Activated T-helper 2 cell treated with anti-CD3 and anti-CD28 coated beads, Interferon-gamma antibody, Interleukin-2, Interleukin-4, amounts not matched to agents 10 μg/mL and 5 μg/mL and 100 μg/mL, durations not matched to agents 14 hours and 24 hours and 36 hours (primary cell): ENCODE measurements around the gene TMEM141. TPM values are rescaled to one million over a fixed set of nuclear protein-coding genes. Genes with fewer than 3 reads are reported as not detected.
"Not testable (repeated sequence)": the region's sequence is repeated elsewhere in the genome, so short reads cannot be mapped to it uniquely, and the experiment has no call there.

ENCODE experiments used
- DNase-seq: peaks from one replicate; pipeline ENCODE4 v3.0.0; 2021; ENCODE audit warnings: low spot score
- H3K27ac Mint-ChIP-seq: one replicate; pipeline ENCODE4 v1.8.0; 2021; ENCODE audit warnings: mixed read lengths
- H3K27me3 Mint-ChIP-seq: one replicate; pipeline ENCODE4 v1.8.0; 2021; ENCODE audit warnings: low read depth, mixed read lengths
- H3K36me3 Mint-ChIP-seq: one replicate; pipeline ENCODE4 v1.8.0; 2021; ENCODE audit warnings: low read depth, mixed read lengths
- H3K4me1 Mint-ChIP-seq: one replicate; pipeline ENCODE4 v1.8.0; 2021; ENCODE audit warnings: low read depth, mixed read lengths
- H3K4me3 Mint-ChIP-seq: one replicate; pipeline ENCODE4 v1.8.0; 2021; ENCODE audit warnings: low read depth, mild to moderate bottlenecking, moderate library complexity, mixed read lengths
- H3K9me3 Mint-ChIP-seq: one replicate; pipeline ENCODE4 v1.8.0; 2021; ENCODE audit warnings: mixed read lengths
- intact Hi-C: fragments of 100-400 bp; cut with micrococcal nuclease; formaldehyde crosslinking; loops from one replicate; pipeline ENCODE4 v1.15.1; 2023
- total RNA-seq: library from RNA; stranded (reverse); gene quantifications from 2 replicates; pipeline ENCODE4 v1.2.3, GENCODE V29; 2022

Gene TMEM141
- total RNA-seq, 1 donor from 2014 or later = 34.4 TPM

GRCh38 chr9:136748666-136749611, 42.2 kb upstream of the TMEM141 start:
- intact Hi-C loops = no loop called here
- Mint-ChIP-seq H3K27me3 (peaks cover 3% of the 10 kb centered on the region), H3K4me1 (peaks cover 11% of the 10 kb centered on the region), H3K27ac (no peak overlapping the region), H3K36me3 (peaks cover 12% of the 10 kb centered on the region), H3K4me3 (no peak overlapping the region), H3K9me3 (peaks cover 25% of the 10 kb centered on the region)
- no peak for DNase-seq

- DNase-seq = no peak
- H3K4me3 Mint-ChIP-seq = no peak overlapping the region
- peaks cover 3% of the 10 kb centered on the region for H3K27me3 Mint-ChIP-seq
- peaks cover 28% of the 10 kb centered on the region for H3K9me3 Mint-ChIP-seq
- H3K36me3 Mint-ChIP-seq = peaks cover 12% of the 10 kb centered on the region
- peaks cover 11% of the 10 kb centered on the region for H3K4me1 Mint-ChIP-seq
- no peak overlapping the region for H3K27ac Mint-ChIP-seq
- intact Hi-C loops = no loop called here
Observed at GRCh38 chr9:136750526-136750925, 40.6 kb upstream of the TMEM141 start.

- peaks cover 34% of the 10 kb centered on the region for H3K9me3 Mint-ChIP-seq
Observed at GRCh38 chr9:136751244-136751643, 39.9 kb upstream of the TMEM141 start.

GRCh38 chr9:136751814-136752213, 39.3 kb upstream of the TMEM141 start:
- no peak overlapping the region for H3K27ac Mint-ChIP-seq
- peaks cover 12% of the 10 kb centered on the region for H3K36me3 Mint-ChIP-seq
- H3K4me1 Mint-ChIP-seq = peaks cover 11% of the 10 kb centered on the region
- intact Hi-C loops = no loop called here
- peaks cover 3% of the 10 kb centered on the region for H3K27me3 Mint-ChIP-seq
- no peak for DNase-seq
- peaks cover 34% of the 10 kb centered on the region for H3K9me3 Mint-ChIP-seq
- H3K4me3 Mint-ChIP-seq = no peak overlapping the region

More at GRCh38 chr9:136751244-136751643, 39.9 kb upstream of the TMEM141 start:
- peaks cover 3% of the 10 kb centered on the region for H3K27me3 Mint-ChIP-seq
- DNase-seq = no peak
- intact Hi-C loops = no loop called here
- peaks cover 11% of the 10 kb centered on the region for H3K4me1 Mint-ChIP-seq
- H3K36me3 Mint-ChIP-seq = peaks cover 12% of the 10 kb centered on the region
- no peak overlapping the region for H3K4me3 Mint-ChIP-seq
- no peak overlapping the region for H3K27ac Mint-ChIP-seq

- intact Hi-C loops = no loop called here
- H3K4me3 Mint-ChIP-seq = no peak overlapping the region
- H3K4me1 Mint-ChIP-seq = peaks cover 10% of the 10 kb centered on the region
- peaks cover 12% of the 10 kb centered on the region for H3K36me3 Mint-ChIP-seq
- DNase-seq = no peak
- H3K27me3 Mint-ChIP-seq = peaks cover 3% of the 10 kb centered on the region
- H3K9me3 Mint-ChIP-seq = peaks cover 34% of the 10 kb centered on the region
- H3K27ac Mint-ChIP-seq = no peak overlapping the region
Observed at GRCh38 chr9:136753371-136754058, 37.6 kb upstream of the TMEM141 start.

GRCh38 chr9:136754059-136754572, 37.0 kb upstream of the TMEM141 start:
- H3K27me3 Mint-ChIP-seq = peaks cover 3% of the 10 kb centered on the region
- DNase-seq = no peak
- no peak overlapping the region for H3K27ac Mint-ChIP-seq
- H3K4me3 Mint-ChIP-seq = no peak overlapping the region
- H3K4me1 Mint-ChIP-seq = peaks cover 10% of the 10 kb centered on the region
- intact Hi-C loops = no loop called here
- H3K36me3 Mint-ChIP-seq = peaks cover 12% of the 10 kb centered on the region
- H3K9me3 Mint-ChIP-seq = peaks cover 34% of the 10 kb centered on the region

GRCh38 chr9:136754626-136755301, 36.4 kb upstream of the TMEM141 start:
- Mint-ChIP-seq H3K27me3 (peaks cover 3% of the 10 kb centered on the region), H3K4me3 (no peak overlapping the region), H3K36me3 (peaks cover 12% of the 10 kb centered on the region), H3K4me1 (peaks cover 10% of the 10 kb centered on the region), H3K9me3 (peaks cover 34% of the 10 kb centered on the region), H3K27ac (no peak overlapping the region)
- no peak for DNase-seq
- intact Hi-C loops = no loop called here

- H3K4me1 Mint-ChIP-seq, intact Hi-C loops, H3K27me3 Mint-ChIP-seq, H3K27ac Mint-ChIP-seq, DNase-seq, H3K4me3 Mint-ChIP-seq: not testable (repeated sequence)
- Mint-ChIP-seq H3K9me3 (peaks cover 33% of the 10 kb centered on the region), H3K36me3 (peaks cover 11% of the 10 kb centered on the region)
Observed at GRCh38 chr9:136755302-136756133, 35.6 kb upstream of the TMEM141 start.

- Mint-ChIP-seq H3K9me3 (peaks cover 28% of the 10 kb centered on the region), H3K27ac (no peak overlapping the region), H3K4me3 (no peak overlapping the region), H3K27me3 (peaks cover 3% of the 10 kb centered on the region), H3K36me3 (peaks cover 8% of the 10 kb centered on the region), H3K4me1 (no peaks in the 10 kb centered on the region)
- intact Hi-C loops = no loop called here
- no peak for DNase-seq
Observed at GRCh38 chr9:136756134-136756438, 35.1 kb upstream of the TMEM141 start.

GRCh38 chr9:136756836-136757235, 34.3 kb upstream of the TMEM141 start:
- Mint-ChIP-seq H3K9me3 (peaks cover 22% of the 10 kb centered on the region), H3K4me1 (no peaks in the 10 kb centered on the region), H3K4me3 (no peak overlapping the region), H3K27me3 (peaks cover 3% of the 10 kb centered on the region), H3K36me3 (peaks cover 5% of the 10 kb centered on the region), H3K27ac (no peak overlapping the region)
- no peak for DNase-seq
- intact Hi-C loops = no loop called here

- Mint-ChIP-seq H3K27me3 (peaks cover 3% of the 10 kb centered on the region), H3K4me3 (no peak overlapping the region), H3K9me3 (peaks cover 17% of the 10 kb centered on the region), H3K36me3 (peaks cover 5% of the 10 kb centered on the region), H3K4me1 (no peaks in the 10 kb centered on the region), H3K27ac (no peak overlapping the region)
- intact Hi-C loops = no loop called here
- no peak for DNase-seq
Observed at GRCh38 chr9:136757328-136757727, 33.8 kb upstream of the TMEM141 start.

GRCh38 chr9:136757751-136758140, 33.4 kb upstream of the TMEM141 start:
- Mint-ChIP-seq H3K36me3 (peaks cover under 1% of the 10 kb centered on the region), H3K4me1 (no peaks in the 10 kb centered on the region), H3K9me3 (peaks cover 13% of the 10 kb centered on the region), H3K27ac (no peak overlapping the region), H3K4me3 (no peak overlapping the region), H3K27me3 (no peaks in the 10 kb centered on the region)
- no peak for DNase-seq
- intact Hi-C loops = no loop called here
